ENCODE results near the gene FBL. TPM values are rescaled to one million over a fixed set of nuclear protein-coding genes. Genes with fewer than 3 reads are reported as not detected.

FBL gene
- total RNA-seq, 1 experiment from 2014 or later = 576 TPM

GRCh38 chr19:39823686-39824085, 22.5 kb downstream of the FBL start:
- Mint-ChIP-seq H3K9me3 (no peaks in the 10 kb centered on the region), H3K27me3 (ENCODE audit: low read depth) (no peaks in the 10 kb centered on the region), H3K4me1 (no peaks in the 10 kb centered on the region), H3K36me3 (0 out of 2 replicates have a peak, but pooled peaks cover 2% of the 10 kb centered on the region), H3K27ac (no peak overlapping the region), H3K4me3 (no peak overlapping the region)
- POLR2A ChIA-PET = no interaction called here
- ATAC-seq (no peak), DNase-seq (ENCODE audit: low spot score) (no peak)
- TF ChIP-seq MAX (CRISPR knock-in tag; IDR thresholded peaks at IDR 0.05) (no peak), ZNF671 (CRISPR knock-in tag; IDR thresholded peaks at IDR 0.05) (no peak), ZBTB43 (CRISPR knock-in tag; IDR thresholded peaks at IDR 0.05) (no peak), ZNF396 (CRISPR knock-in tag; IDR thresholded peaks at IDR 0.05; ENCODE audit: borderline replicate concordance) (no peak), ZNF512 (CRISPR knock-in tag; IDR thresholded peaks at IDR 0.05; ENCODE audit: borderline replicate concordance) (no peak), ZNF219 (CRISPR knock-in tag; IDR thresholded peaks at IDR 0.05; ENCODE audit: borderline replicate concordance) (no peak), SMAD3 (CRISPR knock-in tag; IDR thresholded peaks at IDR 0.05; ENCODE audit: borderline replicate concordance) (no peak), ZNF138 (CRISPR knock-in tag; conservative IDR thresholded peaks at IDR 0.05) (no peak), SP1 (CRISPR knock-in tag; conservative IDR thresholded peaks at IDR 0.05) (no peak), ETV6 (CRISPR knock-in tag; IDR thresholded peaks at IDR 0.05) (no peak), STAT6 (CRISPR knock-in tag; conservative IDR thresholded peaks at IDR 0.05; ENCODE audit: low read depth) (no peak), JUN (CRISPR knock-in tag; IDR thresholded peaks at IDR 0.05) (no peak), USF2 (CRISPR knock-in tag; IDR thresholded peaks at IDR 0.05) (no peak), NFE2L1 (CRISPR knock-in tag; IDR thresholded peaks at IDR 0.05) (no peak), AFF4 (CRISPR knock-in tag; IDR thresholded peaks at IDR 0.05; ENCODE audit: borderline replicate concordance) (no peak), CREM (CRISPR knock-in tag; IDR thresholded peaks at IDR 0.05) (no peak), CTCF (IDR thresholded peaks at IDR 0.05) (no peak), IRF2 (CRISPR knock-in tag; IDR thresholded peaks at IDR 0.05; ENCODE audit: borderline replicate concordance, low read depth) (no peak)
- CTCF ChIA-PET = interaction anchor here (1.5 kb wide), 1 partner anchor 30 kb away, joined by 5 read pairs; no protein-coding TSS in a partner anchor
